ENCODE data around the gene HSP90AA1. TPM values are rescaled to one million over a fixed set of nuclear protein-coding genes. Genes with fewer than 3 reads are reported as not detected.
"Not testable (repeated sequence)": the region's sequence is repeated elsewhere in the genome, so short reads cannot be mapped to it uniquely, and the experiment has no call there.

HSP90AA1 gene
- total RNA-seq = 140 and 280 TPM in 2 replicates

DNA sequence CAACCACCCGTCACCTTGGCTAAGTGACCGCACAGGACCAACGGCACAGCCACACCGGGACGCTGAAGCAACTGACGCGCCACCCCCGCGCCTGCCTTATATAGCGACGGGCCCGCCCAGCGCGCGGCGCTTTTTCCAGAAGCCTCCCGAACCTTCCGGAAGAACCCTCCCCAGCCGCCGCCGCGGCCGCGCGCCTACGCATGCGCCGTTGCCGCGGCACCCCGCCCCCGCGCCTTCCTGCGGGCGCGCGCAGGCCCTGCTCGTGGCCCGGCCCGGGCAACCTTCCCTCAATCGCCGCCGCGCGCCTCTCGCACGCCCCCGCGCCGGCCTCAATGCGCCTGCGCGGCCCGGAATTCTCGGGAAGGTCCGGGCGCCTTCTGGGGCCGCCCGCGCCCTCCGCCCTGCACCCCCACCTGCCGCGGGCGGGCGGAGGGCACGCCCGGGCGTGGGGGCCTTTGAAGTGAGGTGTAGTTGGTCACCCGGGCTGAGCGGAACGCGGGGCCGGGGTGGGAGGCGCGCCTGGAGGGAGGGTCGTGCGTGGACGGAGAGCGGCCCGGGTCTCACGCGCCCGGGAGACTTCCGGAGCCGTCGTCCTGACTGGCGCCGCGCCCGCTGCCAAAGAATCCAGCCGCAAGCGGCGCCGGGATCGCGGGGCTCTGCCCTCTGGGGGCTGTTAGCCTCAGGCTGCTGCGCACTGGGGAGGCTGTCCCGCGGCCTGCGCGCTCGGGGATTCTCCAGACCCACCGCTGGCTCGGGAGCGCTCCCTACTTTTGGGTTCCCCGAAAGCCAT is at the start of gene HSP90AA1:
TSS of gene HSP90AA1 (minus strand) at position 73 of the 790 bp plus-strand sequence. CDS start 666 bp downstream, outside the sequence.
- peaks cover 17% of the 10 kb centered on the region for H3K36me3 ChIP-seq (ENCODE audit: control insufficient read depth, insufficient read depth, low read length)
- FAIRE-seq (no peak), DNase-seq (ENCODE audit: low read depth) (peak; percentile 83)
- no peaks in the 10 kb centered on the region for H3K27me3 ChIP-seq (ENCODE audit: control insufficient read depth, insufficient read depth, low read length)
- peak within 1 kb of the TSS; percentile 83 for H3K4me3 ChIP-seq (ENCODE audit: low read depth, low read length)
- TF ChIP-seq, protein P1, sequence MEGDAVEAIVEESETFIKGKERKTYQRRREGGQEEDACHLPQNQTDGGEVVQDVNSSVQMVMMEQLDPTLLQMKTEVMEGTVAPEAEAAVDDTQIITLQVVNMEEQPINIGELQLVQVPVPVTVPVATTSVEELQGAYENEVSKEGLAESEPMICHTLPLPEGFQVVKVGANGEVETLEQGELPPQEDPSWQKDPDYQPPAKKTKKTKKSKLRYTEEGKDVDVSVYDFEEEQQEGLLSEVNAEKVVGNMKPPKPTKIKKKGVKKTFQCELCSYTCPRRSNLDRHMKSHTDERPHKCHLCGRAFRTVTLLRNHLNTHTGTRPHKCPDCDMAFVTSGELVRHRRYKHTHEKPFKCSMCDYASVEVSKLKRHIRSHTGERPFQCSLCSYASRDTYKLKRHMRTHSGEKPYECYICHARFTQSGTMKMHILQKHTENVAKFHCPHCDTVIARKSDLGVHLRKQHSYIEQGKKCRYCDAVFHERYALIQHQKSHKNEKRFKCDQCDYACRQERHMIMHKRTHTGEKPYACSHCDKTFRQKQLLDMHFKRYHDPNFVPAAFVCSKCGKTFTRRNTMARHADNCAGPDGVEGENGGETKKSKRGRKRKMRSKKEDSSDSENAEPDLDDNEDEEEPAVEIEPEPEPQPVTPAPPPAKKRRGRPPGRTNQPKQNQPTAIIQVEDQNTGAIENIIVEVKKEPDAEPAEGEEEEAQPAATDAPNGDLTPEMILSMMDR (IDR thresholded peaks at IDR 0.05; ENCODE audit: insufficient read depth, low read length, severe bottlenecking) = peak; percentile 16

DNA sequence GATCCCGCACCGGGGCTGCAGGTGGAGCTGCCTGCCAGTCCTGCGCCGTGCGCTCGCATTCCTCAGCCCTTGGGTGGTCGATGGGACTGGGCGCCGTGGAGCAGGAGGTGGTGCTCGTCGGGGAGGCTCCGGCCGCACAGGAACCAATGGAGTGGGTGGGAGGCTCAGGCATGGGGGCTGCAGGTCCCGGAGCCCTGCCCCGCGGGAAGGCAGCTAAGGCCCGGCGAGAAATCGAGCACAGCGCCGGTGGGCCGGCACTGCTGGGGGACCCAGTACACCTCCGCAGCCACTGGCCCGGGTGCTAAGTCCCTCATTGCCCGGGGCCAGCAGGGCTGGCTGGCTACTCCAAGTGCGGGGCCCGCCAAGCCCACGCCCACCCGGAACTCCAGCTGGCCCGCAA is 48.6 kb upstream of the HSP90AA1 start:
- H3K36me3 ChIP-seq (ENCODE audit: control insufficient read depth, insufficient read depth, low read length); H3K4me3 ChIP-seq (ENCODE audit: low read depth, low read length); H3K27me3 ChIP-seq (ENCODE audit: control insufficient read depth, insufficient read depth, low read length); DNase-seq (ENCODE audit: low read depth); FAIRE-seq: not testable (repeated sequence)

DNA sequence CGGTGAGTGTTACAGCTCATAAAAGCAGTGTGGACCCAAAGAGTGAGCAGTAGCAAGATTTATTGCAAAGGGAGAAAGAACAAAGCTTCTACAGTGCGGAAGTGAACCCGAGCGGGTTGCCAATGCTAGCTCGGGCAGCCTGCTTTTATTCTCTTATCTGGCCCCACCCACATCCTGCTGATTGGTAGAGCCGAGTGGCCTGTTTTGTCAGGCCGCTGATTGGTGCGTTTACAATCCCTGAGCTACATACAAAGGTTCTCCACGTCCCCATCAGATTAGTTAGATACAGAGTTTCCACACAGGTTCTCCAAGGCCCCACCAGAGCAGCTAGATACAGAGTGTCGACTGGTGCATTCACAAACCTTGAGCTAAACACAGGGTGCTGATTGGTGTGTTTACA is 47.9 kb upstream of the HSP90AA1 start:
- FAIRE-seq; H3K27me3 ChIP-seq (ENCODE audit: control insufficient read depth, insufficient read depth, low read length); DNase-seq (ENCODE audit: low read depth); H3K36me3 ChIP-seq (ENCODE audit: control insufficient read depth, insufficient read depth, low read length); H3K4me3 ChIP-seq (ENCODE audit: low read depth, low read length): not testable (repeated sequence)

DNA sequence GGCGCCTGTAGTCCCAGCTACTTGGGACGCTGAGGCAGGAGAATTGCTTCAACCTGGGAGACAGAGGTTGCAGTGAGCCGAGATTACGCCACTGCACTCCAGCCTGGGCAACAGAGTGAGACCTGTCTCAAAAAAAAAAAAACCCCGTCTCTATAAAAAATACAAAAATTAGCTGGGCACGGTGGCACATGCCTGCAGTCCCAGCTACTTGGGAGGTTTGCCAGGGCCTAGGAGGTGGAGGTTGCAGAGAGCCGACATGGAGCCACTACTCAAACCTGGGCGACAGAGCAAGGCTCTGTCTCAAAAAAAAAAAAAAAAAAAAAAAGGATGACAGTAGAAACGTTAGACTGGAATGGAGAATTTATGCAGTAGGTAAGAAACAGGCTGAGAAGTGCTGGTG is 47.2 kb upstream of the HSP90AA1 start:
- not testable (repeated sequence) for H3K27me3 ChIP-seq (ENCODE audit: control insufficient read depth, insufficient read depth, low read length); H3K36me3 ChIP-seq (ENCODE audit: control insufficient read depth, insufficient read depth, low read length); DNase-seq (ENCODE audit: low read depth); FAIRE-seq; H3K4me3 ChIP-seq (ENCODE audit: low read depth, low read length)

DNA sequence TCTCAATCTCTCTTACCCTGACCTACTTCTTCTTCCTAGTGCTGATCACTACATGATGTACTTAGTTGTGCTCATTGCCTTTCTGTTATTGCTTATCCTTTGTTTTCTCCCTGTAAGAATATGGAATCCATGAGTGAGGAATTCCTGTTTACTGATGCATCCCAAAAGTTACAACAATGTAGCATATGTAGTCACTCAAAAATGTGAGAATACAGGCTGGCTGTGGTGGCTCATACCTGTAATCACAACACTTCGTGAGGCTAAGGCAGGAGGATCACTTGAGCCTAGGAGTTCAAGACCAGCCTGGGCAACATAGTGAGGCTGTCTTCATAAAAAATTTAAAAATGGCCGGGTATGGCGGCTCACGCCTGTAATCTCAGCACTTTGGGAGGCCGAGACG is 44.9 kb upstream of the HSP90AA1 start:
- no peaks in the 10 kb centered on the region for H3K36me3 ChIP-seq (ENCODE audit: control insufficient read depth, insufficient read depth, low read length)
- no peak for FAIRE-seq

DNA sequence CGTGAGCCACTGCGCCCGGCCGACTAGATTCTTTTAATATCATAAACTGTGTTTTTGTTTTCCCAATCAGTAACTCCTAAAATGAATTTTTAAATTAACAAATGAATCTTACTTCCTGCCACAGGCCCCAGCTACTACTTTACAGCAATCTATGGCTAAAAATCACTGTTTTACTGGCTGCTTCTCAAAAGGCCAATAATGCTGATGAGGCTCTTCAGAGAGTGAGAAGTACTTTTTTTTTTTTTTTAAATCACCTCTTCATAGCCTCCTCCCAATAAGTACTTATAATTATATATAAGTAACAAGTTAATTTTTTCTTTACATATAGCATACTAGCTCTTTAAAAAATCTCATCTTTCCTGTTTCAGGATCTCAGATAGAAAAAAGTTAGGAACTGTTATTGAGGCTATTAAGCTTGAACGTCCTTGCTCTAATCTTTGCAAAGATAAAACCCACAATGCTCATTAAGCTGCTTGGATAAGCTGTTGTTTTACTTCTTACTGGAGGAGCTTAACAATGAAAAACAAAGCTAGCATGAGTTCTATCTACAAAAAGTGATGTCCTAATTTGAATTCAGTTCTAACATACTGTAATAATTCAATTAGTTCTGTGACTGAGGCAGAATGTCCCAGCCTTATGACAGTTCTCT is 40.1 kb upstream of the HSP90AA1 start:
- FAIRE-seq = no peak

More for the DNA sequence above, 44.9 kb upstream of the HSP90AA1 start:
- TF ChIP-seq, protein P1 (IDR thresholded peaks at IDR 0.05; ENCODE audit: insufficient read depth, low read length, severe bottlenecking) = no peak
- H3K27me3 ChIP-seq (ENCODE audit: control insufficient read depth, insufficient read depth, low read length) = no peaks in the 10 kb centered on the region
- DNase-seq (ENCODE audit: low read depth) = no peak
- no peak overlapping the region for H3K4me3 ChIP-seq (ENCODE audit: low read depth, low read length)

DNA sequence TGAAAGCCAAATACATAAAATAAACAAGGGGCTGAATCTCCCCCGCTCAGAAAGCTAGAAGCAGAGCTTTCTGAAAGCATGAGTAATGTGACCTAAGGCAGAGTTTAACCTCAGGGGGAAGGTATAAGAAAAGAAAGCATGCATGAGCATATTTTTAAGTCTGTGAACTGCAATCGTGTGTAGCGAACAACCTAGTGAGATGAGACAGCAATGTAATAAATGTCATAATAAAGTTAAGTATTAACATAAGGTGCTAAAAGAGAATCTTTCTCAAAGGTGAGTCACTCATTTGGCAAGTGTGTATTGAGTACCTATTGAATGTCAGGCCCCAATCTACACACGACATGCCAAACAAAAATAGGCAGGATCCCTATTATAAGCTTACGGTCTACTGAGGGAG is 38.7 kb upstream of the HSP90AA1 start:
- peak; percentile 75 for DNase-seq (ENCODE audit: low read depth)
- Histone ChIP-seq H3K36me3 (ENCODE audit: control insufficient read depth, insufficient read depth, low read length) (no peaks in the 10 kb centered on the region), H3K27me3 (ENCODE audit: control insufficient read depth, insufficient read depth, low read length) (no peaks in the 10 kb centered on the region), H3K4me3 (ENCODE audit: low read depth, low read length) (no peak overlapping the region)
- TF ChIP-seq, protein P1 (IDR thresholded peaks at IDR 0.05; ENCODE audit: insufficient read depth, low read length, severe bottlenecking) = no peak
- FAIRE-seq = no peak

More for the DNA sequence above, 40.1 kb upstream of the HSP90AA1 start:
- no peak overlapping the region for H3K4me3 ChIP-seq (ENCODE audit: low read depth, low read length)
- no peaks in the 10 kb centered on the region for H3K27me3 ChIP-seq (ENCODE audit: control insufficient read depth, insufficient read depth, low read length)
- TF ChIP-seq, protein P1 (IDR thresholded peaks at IDR 0.05; ENCODE audit: insufficient read depth, low read length, severe bottlenecking) = no peak
- DNase-seq (ENCODE audit: low read depth) = no peak
- no peaks in the 10 kb centered on the region for H3K36me3 ChIP-seq (ENCODE audit: control insufficient read depth, insufficient read depth, low read length)
